ENCODE measurements around the gene ECHDC1. TPM values are rescaled to one million over a fixed set of nuclear protein-coding genes. Genes with fewer than 3 reads are reported as not detected.
"Not testable (repeated sequence)": the region's sequence is repeated elsewhere in the genome, so short reads cannot be mapped to it uniquely, and the experiment has no call there.

The ECHDC1 gene
- total and polyA plus RNA-seq, 8 donors = 13.9 to 27.9 (median 18.9) TPM

- peak overlapping the region in 2 of 4 donors; percentile 1 to 44 for H3K27ac ChIP-seq
- 24 to 38% methylated on average over 3 of the region's 3 CpGs for WGBS, 2 donors
- FAIRE-seq (no peak), DNase-seq (peak in 1 of 6 donors; percentile 9), ATAC-seq (peak; percentile 80 to 88 (median 84))
- no peaks in the 10 kb centered on the region for H3K9me3 ChIP-seq
- H3K4me3 ChIP-seq = no peak overlapping the region
- no peaks in the 10 kb centered on the region for H3K36me3 ChIP-seq
- TF ChIP-seq CTCF (IDR thresholded peaks at IDR 0.05) = no peak
- H3K27me3 ChIP-seq = no peaks in the 10 kb centered on the region
- H3K4me1 ChIP-seq = peaks cover 7 to 15% (median 14%) of the 10 kb centered on the region in 3 donors
- intact Hi-C loops (cut with DNase I) = no loop called here
Measured at GRCh38 chr6:127385668-127386430, 42.4 kb upstream of the ECHDC1 start.

GRCh38 chr6:127384848-127385247 lies 41.4 kb upstream of the ECHDC1 start:
- H3K27me3 ChIP-seq; H3K9me3 ChIP-seq; intact Hi-C loops (cut with DNase I); H3K36me3 ChIP-seq; H3K4me3 ChIP-seq; DNase-seq; ATAC-seq; FAIRE-seq; H3K27ac ChIP-seq: not testable (repeated sequence)
- 94 to 97% methylated on average over 5 of the region's 5 CpGs for WGBS, 2 donors
- H3K4me1 ChIP-seq = peaks cover 7 to 15% (median 14%) of the 10 kb centered on the region in 3 donors

- TF ChIP-seq CTCF (IDR thresholded peaks at IDR 0.05) = no peak
- Histone ChIP-seq H3K9me3 (no peaks in the 10 kb centered on the region), H3K27ac (no peak overlapping the region), H3K4me3 (no peak overlapping the region), H3K27me3 (no peaks in the 10 kb centered on the region), H3K4me1 (peaks cover 7 to 15% (median 14%) of the 10 kb centered on the region in 3 donors), H3K36me3 (no peaks in the 10 kb centered on the region)
- ATAC-seq = no peak
- WGBS, 2 donors = 77 to 95% methylated on average over 1 of the region's 1 CpG
- FAIRE-seq = no peak
- intact Hi-C loops (cut with DNase I) = no loop called here
- no peak for DNase-seq
Measured at GRCh38 chr6:127383988-127384387, 40.6 kb upstream of the ECHDC1 start.

- no peak for TF ChIP-seq CTCF (IDR thresholded peaks at IDR 0.05)
- DNase-seq = no peak
- no peaks in the 10 kb centered on the region for H3K9me3 ChIP-seq
- H3K27ac ChIP-seq = no peak overlapping the region
- H3K27me3 ChIP-seq = no peaks in the 10 kb centered on the region
- peaks cover 7 to 15% (median 14%) of the 10 kb centered on the region in 3 donors for H3K4me1 ChIP-seq
- ATAC-seq = no peak
- H3K36me3 ChIP-seq = no peaks in the 10 kb centered on the region
- WGBS, 2 donors = 94 to 96% methylated on average over 3 of the region's 3 CpGs
- no peak overlapping the region for H3K4me3 ChIP-seq
- intact Hi-C loops (cut with DNase I) = no loop called here
- FAIRE-seq = no peak
Measured at GRCh38 chr6:127382413-127382812, 39.0 kb upstream of the ECHDC1 start.

- intact Hi-C loops (cut with DNase I) = no loop called here
- 88 to 90% methylated on average over 3 of the region's 3 CpGs for WGBS, 2 donors
- Histone ChIP-seq H3K27me3 (no peaks in the 10 kb centered on the region), H3K4me1 (peaks cover 7 to 13% (median 10%) of the 10 kb centered on the region in 3 donors), H3K4me3 (no peak overlapping the region), H3K36me3 (no peaks in the 10 kb centered on the region), H3K9me3 (no peaks in the 10 kb centered on the region), H3K27ac (no peak overlapping the region)
- TF ChIP-seq CTCF (IDR thresholded peaks at IDR 0.05) = no peak
- FAIRE-seq (no peak), ATAC-seq (no peak), DNase-seq (no peak)
Measured at GRCh38 chr6:127381384-127381783, 38.0 kb upstream of the ECHDC1 start.

Data from pancreas (tissue), 10 donors.